Measurements from ENCODE around the gene DEUP1.

DEUP1 gene

DNA sequence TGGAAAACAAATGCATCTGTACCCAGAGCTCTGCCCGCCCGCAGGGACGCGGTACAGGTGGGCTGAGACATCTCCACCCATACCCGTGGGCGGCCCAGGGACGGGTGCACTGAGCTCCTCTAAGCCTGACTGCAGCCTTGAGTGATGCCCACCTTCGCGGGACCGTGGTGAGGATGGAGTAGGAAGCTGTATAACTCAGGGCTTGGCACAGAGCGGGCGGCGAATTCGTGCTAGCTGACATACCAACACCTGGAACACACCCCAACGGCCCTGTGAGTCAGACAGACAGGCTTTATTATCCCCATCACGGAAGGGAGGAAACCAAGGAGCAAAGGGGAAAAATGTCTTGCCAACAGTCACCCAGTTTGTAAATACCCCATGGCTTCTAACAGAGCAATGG, 150.7 kb downstream of the DEUP1 start:
- H3K27me3 ChIP-seq (ENCODE audit: low read depth, low read length): no peaks in the 10 kb centered on the region
- no peak overlapping the region for H2AFZ ChIP-seq (ENCODE audit: low read depth, low read length)
- H3K4me1 ChIP-seq (ENCODE audit: low read length): no peaks in the 10 kb centered on the region
- TF ChIP-seq, protein P1, sequence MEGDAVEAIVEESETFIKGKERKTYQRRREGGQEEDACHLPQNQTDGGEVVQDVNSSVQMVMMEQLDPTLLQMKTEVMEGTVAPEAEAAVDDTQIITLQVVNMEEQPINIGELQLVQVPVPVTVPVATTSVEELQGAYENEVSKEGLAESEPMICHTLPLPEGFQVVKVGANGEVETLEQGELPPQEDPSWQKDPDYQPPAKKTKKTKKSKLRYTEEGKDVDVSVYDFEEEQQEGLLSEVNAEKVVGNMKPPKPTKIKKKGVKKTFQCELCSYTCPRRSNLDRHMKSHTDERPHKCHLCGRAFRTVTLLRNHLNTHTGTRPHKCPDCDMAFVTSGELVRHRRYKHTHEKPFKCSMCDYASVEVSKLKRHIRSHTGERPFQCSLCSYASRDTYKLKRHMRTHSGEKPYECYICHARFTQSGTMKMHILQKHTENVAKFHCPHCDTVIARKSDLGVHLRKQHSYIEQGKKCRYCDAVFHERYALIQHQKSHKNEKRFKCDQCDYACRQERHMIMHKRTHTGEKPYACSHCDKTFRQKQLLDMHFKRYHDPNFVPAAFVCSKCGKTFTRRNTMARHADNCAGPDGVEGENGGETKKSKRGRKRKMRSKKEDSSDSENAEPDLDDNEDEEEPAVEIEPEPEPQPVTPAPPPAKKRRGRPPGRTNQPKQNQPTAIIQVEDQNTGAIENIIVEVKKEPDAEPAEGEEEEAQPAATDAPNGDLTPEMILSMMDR (IDR thresholded peaks at IDR 0.05; ENCODE audit: low read depth, low read length): no peak
- TF ChIP-seq EZH2phosphoT487 (IDR thresholded peaks at IDR 0.05; ENCODE audit: low read depth): no peak
- no peak overlapping the region for H3K4me3 ChIP-seq (ENCODE audit: low read length)
- H3K36me3 ChIP-seq (replicated peaks; ENCODE audit: low read depth, low read length): no peaks in the 10 kb centered on the region
- no peak overlapping the region for H3K27ac ChIP-seq (ENCODE audit: low read length)
- H3K9me3 ChIP-seq (ENCODE audit: insufficient read depth, low read length): no peaks in the 10 kb centered on the region
- no peak overlapping the region for H3K4me2 ChIP-seq (ENCODE audit: low read length)
- no peak overlapping the region for H3K9ac ChIP-seq (ENCODE audit: low read length)
- H3K79me2 ChIP-seq (ENCODE audit: low read length): no peaks in the 10 kb centered on the region
- 0 out of 2 replicates have a peak, but pooled peaks cover 6% of the 10 kb centered on the region for H4K20me1 ChIP-seq (ENCODE audit: insufficient read depth, low read length)

DNA sequence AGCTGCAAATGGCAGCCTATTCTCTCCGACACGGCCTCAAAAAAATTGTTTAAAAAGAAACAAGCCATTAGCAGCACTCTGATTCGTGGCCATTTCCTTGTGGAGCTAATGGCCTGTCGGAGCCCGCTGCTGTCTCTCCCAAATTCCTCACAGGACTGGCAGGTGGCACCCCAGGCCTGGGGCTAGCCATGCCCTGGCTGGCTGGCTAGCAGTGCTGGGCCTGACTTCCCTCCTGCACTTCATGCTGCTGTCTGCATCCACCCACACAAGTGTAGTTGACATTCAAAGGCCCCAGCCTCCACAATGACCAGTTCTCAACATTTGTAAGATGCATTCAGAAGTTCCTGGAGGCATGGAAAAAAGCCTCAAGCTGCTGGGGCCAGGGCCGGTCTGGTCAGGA, 151.2 kb downstream of the DEUP1 start:
- no peak overlapping the region for H2AFZ ChIP-seq (ENCODE audit: low read depth, low read length)
- H3K79me2 ChIP-seq (ENCODE audit: low read length): no peaks in the 10 kb centered on the region
- H3K4me2 ChIP-seq (ENCODE audit: low read length): no peak overlapping the region
- no peaks in the 10 kb centered on the region for H3K27me3 ChIP-seq (ENCODE audit: low read depth, low read length)
- no peak overlapping the region for H3K4me3 ChIP-seq (ENCODE audit: low read length)
- H3K9ac ChIP-seq (ENCODE audit: low read length): no peak overlapping the region
- no peaks in the 10 kb centered on the region for H3K36me3 ChIP-seq (replicated peaks; ENCODE audit: low read depth, low read length)
- no peak overlapping the region for H3K27ac ChIP-seq (ENCODE audit: low read length)
- H3K4me1 ChIP-seq (ENCODE audit: low read length): no peaks in the 10 kb centered on the region
- TF ChIP-seq, protein P1 (IDR thresholded peaks at IDR 0.05; ENCODE audit: low read depth, low read length): no peak
- TF ChIP-seq EZH2phosphoT487 (IDR thresholded peaks at IDR 0.05; ENCODE audit: low read depth): no peak
- H3K9me3 ChIP-seq (ENCODE audit: insufficient read depth, low read length): no peaks in the 10 kb centered on the region
- H4K20me1 ChIP-seq (ENCODE audit: insufficient read depth, low read length): 0 out of 2 replicates have a peak, but pooled peaks cover 6% of the 10 kb centered on the region

DNA sequence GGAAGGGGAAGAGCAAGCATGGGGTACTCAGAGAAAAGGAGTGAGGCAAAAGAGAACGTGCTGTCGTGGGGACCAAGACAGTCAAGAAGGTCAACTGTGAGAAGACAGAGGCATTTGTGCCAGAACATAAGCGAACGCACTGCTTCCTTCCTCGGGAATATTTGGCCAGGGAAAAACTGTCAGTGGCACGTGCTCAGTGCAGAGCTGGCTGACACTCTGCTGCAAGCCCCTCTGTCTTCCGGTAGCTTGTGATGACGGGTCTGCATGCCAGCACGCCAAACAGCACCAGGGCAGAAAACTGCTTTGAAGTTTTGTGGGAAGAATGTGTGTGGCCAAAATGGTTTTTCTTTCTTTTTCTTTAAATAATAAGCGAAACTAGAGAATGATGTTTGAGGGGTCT, 152.0 kb downstream of the DEUP1 start:
- no peak overlapping the region for H3K27ac ChIP-seq (ENCODE audit: low read length)
- H3K4me3 ChIP-seq (ENCODE audit: low read length): no peak overlapping the region
- H3K4me2 ChIP-seq (ENCODE audit: low read length): no peak overlapping the region
- TF ChIP-seq, protein P1 (IDR thresholded peaks at IDR 0.05; ENCODE audit: low read depth, low read length): no peak
- no peak for TF ChIP-seq EZH2phosphoT487 (IDR thresholded peaks at IDR 0.05; ENCODE audit: low read depth)
- no peaks in the 10 kb centered on the region for H3K27me3 ChIP-seq (ENCODE audit: low read depth, low read length)
- H3K4me1 ChIP-seq (ENCODE audit: low read length): no peaks in the 10 kb centered on the region
- no peaks in the 10 kb centered on the region for H3K9me3 ChIP-seq (ENCODE audit: insufficient read depth, low read length)
- 0 out of 2 replicates have a peak, but pooled peaks cover 6% of the 10 kb centered on the region for H4K20me1 ChIP-seq (ENCODE audit: insufficient read depth, low read length)
- H3K36me3 ChIP-seq (replicated peaks; ENCODE audit: low read depth, low read length): no peaks in the 10 kb centered on the region
- H2AFZ ChIP-seq (ENCODE audit: low read depth, low read length): no peak overlapping the region
- H3K79me2 ChIP-seq (ENCODE audit: low read length): no peaks in the 10 kb centered on the region
- H3K9ac ChIP-seq (ENCODE audit: low read length): no peak overlapping the region

DNA sequence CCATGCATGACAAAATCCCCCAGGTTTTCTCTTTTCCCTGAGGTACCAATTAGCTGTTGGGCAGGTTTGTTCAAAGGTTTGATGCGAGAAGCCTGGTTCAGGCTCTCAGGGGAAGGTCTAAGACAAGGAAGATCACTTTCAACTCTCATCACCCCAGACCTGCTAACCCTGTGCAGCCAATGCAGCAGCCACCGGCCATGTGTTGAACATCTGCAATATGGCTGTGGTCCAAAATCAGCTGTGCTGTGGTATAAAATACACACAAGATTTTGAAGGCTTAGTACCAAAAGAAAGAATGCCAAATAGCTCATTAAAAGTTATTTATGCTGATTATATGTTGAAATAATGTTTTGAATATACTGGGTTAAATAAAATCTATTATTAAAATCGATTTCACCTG, 154.2 kb downstream of the DEUP1 start:
- peaks cover 3% of the 10 kb centered on the region for H3K36me3 ChIP-seq (replicated peaks; ENCODE audit: low read depth, low read length)
- no peak overlapping the region for H3K9ac ChIP-seq (ENCODE audit: low read length)
- H3K4me2 ChIP-seq (ENCODE audit: low read length): no peak overlapping the region
- no peaks in the 10 kb centered on the region for H3K79me2 ChIP-seq (ENCODE audit: low read length)
- H3K4me1 ChIP-seq (ENCODE audit: low read length): no peaks in the 10 kb centered on the region
- H2AFZ ChIP-seq (ENCODE audit: low read depth, low read length): no peak overlapping the region
- H3K27ac ChIP-seq (ENCODE audit: low read length): no peak overlapping the region
- no peaks in the 10 kb centered on the region for H3K9me3 ChIP-seq (ENCODE audit: insufficient read depth, low read length)
- no peak for TF ChIP-seq EZH2phosphoT487 (IDR thresholded peaks at IDR 0.05; ENCODE audit: low read depth)
- H4K20me1 ChIP-seq (ENCODE audit: insufficient read depth, low read length): 0 out of 2 replicates have a peak, but pooled peaks cover 6% of the 10 kb centered on the region
- H3K4me3 ChIP-seq (ENCODE audit: low read length): no peak overlapping the region
- H3K27me3 ChIP-seq (ENCODE audit: low read depth, low read length): no peaks in the 10 kb centered on the region

DNA sequence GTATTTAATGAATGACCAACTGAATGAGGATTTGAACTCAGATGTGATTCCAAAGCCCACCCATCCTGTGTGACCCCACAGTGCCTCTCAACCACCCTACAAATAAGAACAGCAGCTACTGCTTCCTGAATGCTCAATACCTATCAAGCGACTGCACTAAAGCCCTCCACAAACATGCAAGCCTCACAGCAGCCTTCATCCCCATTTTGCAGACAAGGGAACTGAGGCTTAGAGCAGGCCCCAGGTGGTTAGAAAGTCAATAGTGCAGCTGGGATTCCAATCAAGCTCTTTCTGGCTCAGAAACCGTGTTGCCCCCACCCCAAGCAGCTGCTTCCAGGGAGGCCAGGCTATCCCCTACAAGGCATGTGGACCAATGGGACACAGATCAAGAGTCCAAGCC, 155.4 kb downstream of the DEUP1 start:
- no peak overlapping the region for H3K4me2 ChIP-seq (ENCODE audit: low read length)
- no peak overlapping the region for H3K4me3 ChIP-seq (ENCODE audit: low read length)
- no peak for TF ChIP-seq EZH2phosphoT487 (IDR thresholded peaks at IDR 0.05; ENCODE audit: low read depth)
- TF ChIP-seq, protein P1 (IDR thresholded peaks at IDR 0.05; ENCODE audit: low read depth, low read length): no peak
- H3K27ac ChIP-seq (ENCODE audit: low read length): no peak overlapping the region
- no peaks in the 10 kb centered on the region for H3K27me3 ChIP-seq (ENCODE audit: low read depth, low read length)
- peaks cover 3% of the 10 kb centered on the region for H3K36me3 ChIP-seq (replicated peaks; ENCODE audit: low read depth, low read length)
- H3K4me1 ChIP-seq (ENCODE audit: low read length): no peaks in the 10 kb centered on the region
- no peaks in the 10 kb centered on the region for H3K79me2 ChIP-seq (ENCODE audit: low read length)
- no peak overlapping the region for H2AFZ ChIP-seq (ENCODE audit: low read depth, low read length)
- no peak overlapping the region for H3K9ac ChIP-seq (ENCODE audit: low read length)
- no peaks in the 10 kb centered on the region for H4K20me1 ChIP-seq (ENCODE audit: insufficient read depth, low read length)
- no peaks in the 10 kb centered on the region for H3K9me3 ChIP-seq (ENCODE audit: insufficient read depth, low read length)

Measured in OCI-LY3 (cell line).